Esophagus muscularis mucosa (tissue), 4 donors: Measurements from ENCODE around the gene ZNF407. TPM values are rescaled to one million over a fixed set of nuclear protein-coding genes. Genes with fewer than 3 reads are reported as not detected.
"Not testable (repeated sequence)": the region's sequence is repeated elsewhere in the genome, so short reads cannot be mapped to it uniquely, and the experiment has no call there.

Experiments used
- DNase-seq: peaks from one replicate; pipeline ENCODE4 v3.0.0-alpha.2; 2017; ENCODE audit errors: extremely low spot score
- H3K27ac ChIP-seq, 4 donors: fragments of 200-600 bp; sonication (generic); replicated peaks in 1 of 4; 1 replicate in 3 of 4; 2 replicates in 1 of 4; pipeline ENCODE4 v1.5.1; 2016 to 2019; ENCODE audit warnings: mild to moderate bottlenecking in 1 of 4
- H3K27me3 ChIP-seq, 4 donors: fragments of 200-600 bp; sonication (generic); one replicate each; pipeline versions ENCODE4 v1.5.1 to v1.6.0; 2016 to 2019
- H3K36me3 ChIP-seq, 4 donors: fragments of 200-600 bp; sonication (generic); one replicate each; pipeline ENCODE4 v1.5.1; 2016 to 2019
- H3K4me1 ChIP-seq, 4 donors: fragments of 200-600 bp; sonication (generic); one replicate each; pipeline ENCODE4 v1.5.1; 2016 to 2019
- H3K4me3 ChIP-seq, 4 donors: fragments of 200-600 bp; sonication (generic); 1 replicate in 2 of 4; 2 replicates in 2 of 4; pipeline ENCODE4 v1.5.1; 2016 to 2019; ENCODE audit warnings: mild to moderate bottlenecking in 4 of 4, moderate library complexity in 1 of 4
- H3K9me3 ChIP-seq, 4 donors: fragments of 200-600 bp; sonication (generic); 1 replicate in 3 of 4; 2 replicates in 1 of 4; pipeline ENCODE4 v1.5.1; 2016 to 2019
- CTCF ChIP-seq, 3 experiments: fragments of 200-600 bp in 2 of 3; fragments of 450-650 bp in 1 of 3; sonication (generic) in 2 of 3; IDR thresholded peaks; one replicate each; pipeline ENCODE4 v1.5.1; 2017 to 2019; ENCODE audit warnings: antibody characterized with exemption in 3 of 3, mild to moderate bottlenecking in 2 of 3, moderate library complexity in 1 of 3
- EP300 ChIP-seq: sonication (generic); formaldehyde crosslinking; IDR thresholded peaks from one replicate; pipeline ENCODE4 v1.6.1; 2017; ENCODE audit warnings: antibody characterized with exemption
- POLR2A ChIP-seq: fragments of 450-650 bp; IDR thresholded peaks from one replicate; pipeline ENCODE4 v1.6.1; 2017; ENCODE audit warnings: antibody characterized with exemption, moderate library complexity, mild to moderate bottlenecking, low read depth
- POLR2AphosphoS5 ChIP-seq, 2 donors: sonication (generic); formaldehyde crosslinking; IDR thresholded peaks; one replicate each; pipeline ENCODE4 v1.6.1; 2017; ENCODE audit warnings: antibody characterized with exemption in 2 of 2
- WGBS: methylation state at CpG from one replicate; pipeline ENCODE4 v1.1.5; 2018; 5-methylcytosine and 5-hydroxymethylcytosine counted together
- intact Hi-C: fragments of 100-400 bp; cut with DNase I; formaldehyde crosslinking; loops from one replicate; pipeline ENCODE4 v1.15.1; 2023
- total RNA-seq, 4 donors: library from RNA; depleted of rRNA; stranded (reverse); fragments of >200 nt; gene quantifications; one replicate each; pipeline versions ENCODE4 v1.1.0 to v1.2.1, GENCODE V29; 2016

The ZNF407 gene
- total RNA-seq, 4 donors from 2014 or later: 13.9 to 19.1 (median 17.2) TPM

GRCh38 chr18:74967979-74968378 is 370.3 kb downstream of the ZNF407 start:
- TF ChIP-seq CTCF (IDR thresholded peaks at IDR 0.05) (no peak), POLR2AphosphoS5 (IDR thresholded peaks at IDR 0.05) (no peak), EP300 (no peak), POLR2A (no peak)
- DNase-seq: no peak
- Histone ChIP-seq H3K4me3 (no peak overlapping the region), H3K27me3 (no peaks in the 10 kb centered on the region), H3K27ac (no peak overlapping the region), H3K36me3 (no peaks in the 10 kb centered on the region), H3K4me1 (peaks cover 0 to 8% (median 0%) of the 10 kb centered on the region in 4 donors), H3K9me3 (peaks cover 0 to 5% (median 0%) of the 10 kb centered on the region in 4 donors)
- 100% methylated on average over 2 of the region's 2 CpGs for whole genome bisulfite sequencing
- intact Hi-C loops: no loop called here

- H3K9me3 ChIP-seq, H3K4me3 ChIP-seq, H3K27ac ChIP-seq, H3K36me3 ChIP-seq, intact Hi-C loops, DNase-seq, H3K4me1 ChIP-seq, H3K27me3 ChIP-seq: not testable (repeated sequence)
- 69% methylated on average over 4 of the region's 4 CpGs for WGBS
Observed at GRCh38 chr18:74971358-74971757, 373.7 kb downstream of the ZNF407 start.

- 33% methylated on average over 2 of the region's 2 CpGs for WGBS
- DNase-seq, H3K9me3 ChIP-seq, H3K36me3 ChIP-seq, H3K27ac ChIP-seq, H3K27me3 ChIP-seq, H3K4me1 ChIP-seq, intact Hi-C loops, H3K4me3 ChIP-seq: not testable (repeated sequence)
Observed at GRCh38 chr18:74971776-74972175, 374.1 kb downstream of the ZNF407 start.

GRCh38 chr18:74972354-74972753 is 374.7 kb downstream of the ZNF407 start:
- Histone ChIP-seq H3K27ac (no peak overlapping the region), H3K9me3 (no peaks in the 10 kb centered on the region), H3K4me3 (no peak overlapping the region), H3K36me3 (no peaks in the 10 kb centered on the region), H3K27me3 (no peaks in the 10 kb centered on the region), H3K4me1 (peaks cover 0 to 8% (median 0%) of the 10 kb centered on the region in 4 donors)
- intact Hi-C loops: no loop called here
- TF ChIP-seq POLR2A: no peak
- TF ChIP-seq EP300: no peak
- TF ChIP-seq CTCF (IDR thresholded peaks at IDR 0.05): no peak
- no peak for TF ChIP-seq POLR2AphosphoS5 (IDR thresholded peaks at IDR 0.05)
- DNase-seq: no peak
- WGBS: 56% methylated on average over 1 of the region's 1 CpG

GRCh38 chr18:74975001-74975400 is 377.3 kb downstream of the ZNF407 start:
- Histone ChIP-seq H3K4me1 (peaks cover 0 to 8% (median 0%) of the 10 kb centered on the region in 4 donors), H3K9me3 (no peaks in the 10 kb centered on the region), H3K27me3 (no peaks in the 10 kb centered on the region), H3K27ac (no peak overlapping the region), H3K4me3 (no peak overlapping the region), H3K36me3 (no peaks in the 10 kb centered on the region)
- intact Hi-C loops: no loop called here
- no peak for DNase-seq
- no peak for TF ChIP-seq POLR2A
- TF ChIP-seq CTCF (IDR thresholded peaks at IDR 0.05): no peak
- no peak for TF ChIP-seq EP300
- no peak for TF ChIP-seq POLR2AphosphoS5 (IDR thresholded peaks at IDR 0.05)
- 86% methylated on average over 5 of the region's 5 CpGs for WGBS

GRCh38 chr18:74976331-74976909 is 378.8 kb downstream of the ZNF407 start:
- H3K27ac ChIP-seq: no peak overlapping the region
- intact Hi-C loops: no loop called here
- H3K36me3 ChIP-seq: peaks cover 0 to 7% (median 3%) of the 10 kb centered on the region in 4 donors
- 88% methylated on average over 11 of the region's 11 CpGs for WGBS
- TF ChIP-seq CTCF (IDR thresholded peaks at IDR 0.05) (no peak), POLR2AphosphoS5 (IDR thresholded peaks at IDR 0.05) (no peak), EP300 (no peak), POLR2A (no peak)
- DNase-seq: no peak
- H3K9me3 ChIP-seq: no peaks in the 10 kb centered on the region
- H3K4me3 ChIP-seq: no peak overlapping the region
- H3K4me1 ChIP-seq: no peaks in the 10 kb centered on the region
- H3K27me3 ChIP-seq: no peaks in the 10 kb centered on the region
